GM10248 (cell line): ENCODE data around the gene NR2C2.
A peak's percentile ranks its signal among the peaks of the same experiment; 100 is the strongest.

Source experiments
- CTCF ChIA-PET: fragments of 300-600 bp; sonication (Branson Sonifier 250); formaldehyde crosslinking; extraction: SDS; loops from one replicate; lab custom pipeline; 2021; ENCODE audit warnings: antibody characterized with exemption; lab: Yijun Ruan, JAX
- POLR2A ChIA-PET: fragments of 350-650 bp; sonication (Branson Sonifier 250); formaldehyde crosslinking; extraction: SDS; loops from one replicate; lab custom pipeline; 2020; ENCODE audit warnings: antibody characterized with exemption; lab: Yijun Ruan, JAX
- DNase-seq: peaks from one replicate; pipeline ENCODE4 v3.0.0; 2012; ENCODE audit errors: extremely low spot score
- CTCF ChIP-seq: IDR thresholded peaks from 2 replicates; pipeline ENCODE4 v1.5.1; 2012; ENCODE audit warnings: mild to moderate bottlenecking, low read depth; ENCODE audit errors: extremely low read depth, missing control alignments, control extremely low read depth

NR2C2 gene

DNA sequence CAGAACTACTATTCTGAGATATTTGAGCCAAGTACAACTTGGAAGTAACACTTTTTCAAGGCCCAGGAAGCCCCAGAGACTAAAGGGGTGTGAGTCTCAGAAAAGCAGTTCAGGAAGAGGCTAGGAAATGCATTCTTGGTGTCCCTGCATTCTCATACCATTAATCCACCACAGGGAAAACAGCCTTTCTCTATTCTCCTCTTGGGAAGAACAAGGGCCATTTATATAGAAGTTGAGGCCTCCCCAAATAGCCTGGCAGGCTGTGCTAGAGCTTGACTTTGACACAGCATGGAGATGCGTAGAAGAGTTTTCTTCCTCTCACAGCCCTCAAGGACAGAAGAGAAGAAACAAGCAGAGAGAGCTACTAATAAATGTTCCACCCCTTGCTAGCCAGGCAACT, 5.5 kb upstream of the NR2C2 start:
- ChIA-PET CTCF (interaction anchor here (1.0 kb wide), 1 partner anchor 19 kb away, joined by 3 read pairs; no protein-coding TSS in a partner anchor), POLR2A (no interaction called here)
- TF ChIP-seq CTCF: no peak
- DNase-seq: no peak

DNA sequence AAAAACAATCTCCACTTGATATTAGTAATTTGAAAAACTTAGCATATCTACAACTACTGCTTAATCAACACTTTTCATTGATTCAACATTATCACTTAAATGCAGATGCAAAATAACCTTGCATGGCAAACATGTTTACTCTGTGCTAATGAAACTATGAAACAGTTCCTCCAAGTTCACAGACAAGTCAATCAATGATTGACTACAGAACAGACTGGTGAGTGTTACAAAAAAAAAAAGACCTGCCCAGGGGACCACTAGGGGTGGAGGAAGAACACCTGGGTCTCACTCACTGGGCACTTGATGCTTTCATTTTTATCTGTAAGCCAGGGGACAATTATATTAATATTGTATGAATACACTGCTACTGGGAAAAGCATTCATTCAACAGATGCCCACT, 4.3 kb upstream of the NR2C2 start:
- ChIA-PET CTCF (interaction anchor here (1.0 to 1.4 kb wide), 2 partner anchors 10 to 20 kb away, joined by 3 to 6 read pairs; no protein-coding TSS in a partner anchor), POLR2A (no interaction called here)
- no peak for DNase-seq
- TF ChIP-seq CTCF: no peak

GRCh38 chr3:14946236-14946635, 1.1 kb upstream of the NR2C2 start:
- DNase-seq: no peak
- POLR2A ChIA-PET: interaction anchor here (1.1 to 1.2 kb wide), 2 partner anchors 9 to 295 kb away, joined by 3 read pairs; partner anchors contain the start of gene CCDC174
- CTCF ChIA-PET: interaction anchor here (1.0 to 2.2 kb wide), 6 partner anchors 20 to 743 kb away, joined by 3 to 10 read pairs (median 3); no protein-coding TSS in a partner anchor
- no peak for TF ChIP-seq CTCF

DNA sequence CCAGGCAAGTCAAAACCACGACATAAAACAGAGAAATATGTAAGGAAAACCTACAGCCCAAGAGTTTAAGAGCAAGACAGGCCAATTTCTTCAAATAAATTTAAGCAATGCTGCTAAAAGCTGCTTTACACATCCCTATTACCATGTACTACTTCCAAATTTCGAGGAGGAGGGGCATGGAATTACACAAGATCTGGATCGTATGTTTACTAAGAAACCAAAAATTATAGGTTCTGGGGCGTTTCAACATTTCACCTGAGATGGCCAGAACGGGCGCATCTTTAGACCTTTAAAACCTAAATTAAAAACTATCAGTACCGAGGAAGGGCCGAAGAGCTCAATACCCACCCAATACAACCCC, 664 bp upstream of the NR2C2 start:
- TF ChIP-seq CTCF: no peak
- DNase-seq: no peak
- ChIA-PET POLR2A (interaction anchor here (0.8 to 1.2 kb wide), 3 partner anchors 8 to 295 kb away, joined by 3 to 8 read pairs (median 3); partner anchors contain the start of gene CCDC174), CTCF (interaction anchor here (0.8 to 2.2 kb wide), 7 partner anchors 9 to 743 kb away, joined by 3 to 10 read pairs (median 3); no protein-coding TSS in a partner anchor)

DNA sequence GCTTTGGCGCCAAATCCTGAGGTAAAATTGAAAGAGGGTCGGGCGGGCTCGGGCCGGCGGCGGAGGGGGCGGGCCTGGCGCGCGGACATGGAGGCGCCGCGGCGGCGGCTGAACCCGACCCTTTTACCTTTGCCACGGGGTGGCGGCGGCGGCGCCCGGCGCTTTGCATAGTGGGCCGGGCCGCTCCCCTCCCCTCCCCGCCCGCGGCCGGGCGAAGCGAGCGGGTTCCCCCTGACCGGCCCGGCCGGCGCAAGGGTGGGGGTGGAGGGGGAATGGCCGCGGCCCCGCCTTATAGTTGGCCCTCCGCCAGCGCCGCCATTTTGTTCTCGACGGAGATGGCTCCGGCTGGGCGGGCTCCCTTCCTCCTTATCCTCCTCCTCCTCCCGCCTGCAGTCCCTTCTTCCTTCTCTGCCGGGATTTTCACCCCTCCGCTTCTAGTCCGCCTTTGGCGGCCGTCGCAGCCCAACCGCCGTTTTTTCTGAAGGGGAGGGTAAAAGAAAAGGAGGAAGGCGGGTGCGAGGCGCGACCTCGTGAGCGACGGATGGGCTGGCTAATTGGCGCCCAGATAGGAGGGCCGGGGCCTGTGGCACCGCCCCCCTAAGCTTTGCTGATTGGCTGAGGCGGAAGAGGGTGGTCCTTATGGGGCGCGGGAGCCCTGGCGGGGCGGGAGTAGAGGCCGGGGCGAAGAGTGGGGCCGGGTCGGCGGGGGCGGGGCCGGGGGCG, 664 bp downstream of the NR2C2 start:
- ChIA-PET CTCF (interaction anchor here (1.3 to 2.2 kb wide), 2 partner anchors 19 to 22 kb away, joined by 3 to 10 read pairs; no protein-coding TSS in a partner anchor), POLR2A (no interaction called here)
- DNase-seq: peak; percentile 99
- no peak for TF ChIP-seq CTCF

GRCh38 chr3:14948609-14949038, 1.2 kb downstream of the NR2C2 start:
- ChIA-PET POLR2A (no interaction called here), CTCF (interaction anchor here (1.3 kb wide), 1 partner anchor 18 kb away, joined by 3 read pairs; no protein-coding TSS in a partner anchor)
- no peak for DNase-seq
- no peak for TF ChIP-seq CTCF
